DOHH2 (cell line): ENCODE data around the gene GATA3.

Experiments used
- EZH2phosphoT487 ChIP-seq: fragments of 200-600 bp; sonication (generic); IDR thresholded peaks from 2 replicates; pipeline ENCODE4 v1.6.1; 2017; ENCODE audit warnings: borderline replicate concordance, mild to moderate bottlenecking, antibody characterized with exemption, low read length, moderate library complexity, mixed read lengths
- TF ChIP-seq, protein P1 (sequence below): fragments of 200-600 bp; sonication (generic); IDR thresholded peaks from one replicate; pipeline ENCODE4 v1.5.1; 2014; ENCODE audit warnings: antibody characterized with exemption, mild to moderate bottlenecking, low read depth, low read length; ENCODE audit not compliant: poor library complexity, severe bottlenecking

DNA sequence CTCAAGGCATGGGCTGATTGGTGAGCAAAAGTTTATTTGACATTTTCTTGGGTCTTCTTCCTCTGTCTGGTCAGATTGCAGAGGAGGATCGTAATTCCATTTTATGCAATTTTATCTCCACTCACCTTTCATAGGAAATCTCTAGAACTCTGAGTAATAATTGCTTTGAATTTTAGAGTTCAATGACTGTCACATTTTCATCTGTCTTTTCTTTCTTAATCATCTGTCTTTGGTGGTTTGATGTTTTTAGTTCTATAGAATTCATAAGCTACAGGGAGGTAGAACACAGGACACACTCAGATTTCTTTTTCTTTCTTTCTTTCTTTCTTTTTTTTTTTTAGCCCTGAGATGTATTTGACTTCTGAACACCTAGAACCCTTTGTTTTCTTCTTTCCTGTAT lies 11.6 kb downstream of the GATA3 start:
- TF ChIP-seq, protein P1, sequence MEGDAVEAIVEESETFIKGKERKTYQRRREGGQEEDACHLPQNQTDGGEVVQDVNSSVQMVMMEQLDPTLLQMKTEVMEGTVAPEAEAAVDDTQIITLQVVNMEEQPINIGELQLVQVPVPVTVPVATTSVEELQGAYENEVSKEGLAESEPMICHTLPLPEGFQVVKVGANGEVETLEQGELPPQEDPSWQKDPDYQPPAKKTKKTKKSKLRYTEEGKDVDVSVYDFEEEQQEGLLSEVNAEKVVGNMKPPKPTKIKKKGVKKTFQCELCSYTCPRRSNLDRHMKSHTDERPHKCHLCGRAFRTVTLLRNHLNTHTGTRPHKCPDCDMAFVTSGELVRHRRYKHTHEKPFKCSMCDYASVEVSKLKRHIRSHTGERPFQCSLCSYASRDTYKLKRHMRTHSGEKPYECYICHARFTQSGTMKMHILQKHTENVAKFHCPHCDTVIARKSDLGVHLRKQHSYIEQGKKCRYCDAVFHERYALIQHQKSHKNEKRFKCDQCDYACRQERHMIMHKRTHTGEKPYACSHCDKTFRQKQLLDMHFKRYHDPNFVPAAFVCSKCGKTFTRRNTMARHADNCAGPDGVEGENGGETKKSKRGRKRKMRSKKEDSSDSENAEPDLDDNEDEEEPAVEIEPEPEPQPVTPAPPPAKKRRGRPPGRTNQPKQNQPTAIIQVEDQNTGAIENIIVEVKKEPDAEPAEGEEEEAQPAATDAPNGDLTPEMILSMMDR = no peak
- no peak for TF ChIP-seq EZH2phosphoT487
